ENCODE data around the gene USP13.

DNA sequence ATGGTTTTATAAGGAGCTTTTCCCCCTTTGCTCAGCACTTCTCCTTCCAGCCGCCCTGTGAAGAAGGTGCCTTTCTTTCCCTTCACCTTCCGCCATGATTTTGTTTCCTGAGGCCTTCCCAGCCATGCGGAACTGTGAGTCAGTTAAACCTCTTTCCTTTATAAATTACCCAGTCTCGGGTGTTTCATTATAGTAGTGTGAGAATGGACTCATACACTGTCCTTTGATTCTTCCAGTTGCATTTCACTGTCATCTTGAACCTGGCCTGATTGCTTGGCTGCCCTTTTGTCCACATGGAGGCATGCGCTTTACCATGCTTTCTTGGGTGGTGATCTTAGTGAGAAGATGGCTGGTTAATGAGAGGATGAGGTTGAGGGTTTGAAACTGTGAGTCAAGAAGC, 23.2 kb downstream of the USP13 start:
- TF ChIP-seq ZNF274 (IDR thresholded peaks at IDR 0.05; ENCODE audit: low read depth, low read length) (no peak), YY1 (IDR thresholded peaks at IDR 0.05; ENCODE audit: insufficient read depth, insufficient read length) (no peak)
